Sigmoid colon (tissue), 7 donors: Measurements from ENCODE around the gene TBX1. TPM values are rescaled to one million over a fixed set of nuclear protein-coding genes. Genes with fewer than 3 reads are reported as not detected.

Experiments used
- DNase-seq: peaks from one replicate; pipeline ENCODE4 v3.0.0-alpha.2; 2019
- H3K27ac ChIP-seq, 4 donors: fragments of 200-600 bp; sonication (generic); one replicate each; pipeline ENCODE4 v1.5.1; 2016 to 2019; ENCODE audit warnings: mild to moderate bottlenecking in 1 of 4
- H3K27me3 ChIP-seq, 3 donors: fragments of 200-600 bp; sonication (generic); one replicate each; pipeline ENCODE4 v1.5.1; 2019; ENCODE audit warnings: mild to moderate bottlenecking in 1 of 3
- H3K36me3 ChIP-seq, 4 donors: fragments of 200-600 bp; sonication (generic); one replicate each; pipeline ENCODE4 v1.5.1; 2016 to 2019
- H3K4me1 ChIP-seq, 4 donors: fragments of 200-600 bp; sonication (generic); one replicate each; pipeline ENCODE4 v1.5.1; 2017 to 2019
- H3K4me3 ChIP-seq, 4 donors: fragments of 200-600 bp; sonication (generic); one replicate each; pipeline ENCODE4 v1.5.1; 2017 to 2019; ENCODE audit warnings: mild to moderate bottlenecking in 2 of 4, moderate library complexity in 1 of 4
- H3K9me3 ChIP-seq, 4 donors: fragments of 200-600 bp in 3 of 4; sonication (generic) in 3 of 4; one replicate each; pipeline versions ENCODE4 v1.5.1 to v1.6.1; 2013 to 2019
- EP300 ChIP-seq, 4 donors: sonication (generic); formaldehyde crosslinking; IDR thresholded peaks; one replicate each; pipeline ENCODE4 v1.6.1; 2017; ENCODE audit warnings: antibody characterized with exemption in 4 of 4
- POLR2A ChIP-seq, 2 donors: fragments of 450-650 bp; IDR thresholded peaks; one replicate each; pipeline ENCODE4 v1.6.1; 2016; ENCODE audit warnings: antibody characterized with exemption in 2 of 2, mild to moderate bottlenecking in 2 of 2, moderate library complexity in 2 of 2
- POLR2AphosphoS5 ChIP-seq, 4 donors: sonication (generic); formaldehyde crosslinking; IDR thresholded peaks; one replicate each; pipeline ENCODE4 v1.6.1; 2017; ENCODE audit warnings: antibody characterized with exemption in 4 of 4
- WGBS, 2 donors: extraction: QIAGEN DNeasy Blood & Tissue Kit; methylation state at CpG; one replicate each; pipeline ENCODE4 v1.1.7; 2013; 5-methylcytosine and 5-hydroxymethylcytosine counted together
- intact Hi-C: fragments of 100-400 bp; cut with DNase I; formaldehyde crosslinking; loops from one replicate; pipeline ENCODE4 v1.15.1; 2023
- polyA plus RNA-seq, 3 donors: library from polyadenylated mRNA; stranded (reverse); fragments of 200-250 nt; gene quantifications; one replicate each; pipeline ENCODE4 v1.2.3, GENCODE V29; 2013
- total RNA-seq, 4 donors: library from RNA; depleted of rRNA; stranded (reverse); fragments of >200 nt; gene quantifications; one replicate each; pipeline ENCODE4 v1.1.0, GENCODE V29; 2016
- TF ChIP-seq, protein P1 (sequence below), 4 experiments: fragments of 450-650 bp in 3 of 4; fragments of 200-600 bp in 1 of 4; IDR thresholded peaks; one replicate each; pipeline ENCODE4 v1.5.1; 2016 to 2019; ENCODE audit warnings: antibody characterized with exemption in 4 of 4, mild to moderate bottlenecking in 3 of 4, moderate library complexity in 2 of 4
- donor health status: healthy with polysubstance abuse.
- donor health status: Bipolar disorder and iron deficiency.
- donor health status: healthy.

Gene TBX1
- total and polyA plus RNA-seq, 7 donors, result 1.7 to 4.3 (median 2.8) TPM; not detected in 1

DNA sequence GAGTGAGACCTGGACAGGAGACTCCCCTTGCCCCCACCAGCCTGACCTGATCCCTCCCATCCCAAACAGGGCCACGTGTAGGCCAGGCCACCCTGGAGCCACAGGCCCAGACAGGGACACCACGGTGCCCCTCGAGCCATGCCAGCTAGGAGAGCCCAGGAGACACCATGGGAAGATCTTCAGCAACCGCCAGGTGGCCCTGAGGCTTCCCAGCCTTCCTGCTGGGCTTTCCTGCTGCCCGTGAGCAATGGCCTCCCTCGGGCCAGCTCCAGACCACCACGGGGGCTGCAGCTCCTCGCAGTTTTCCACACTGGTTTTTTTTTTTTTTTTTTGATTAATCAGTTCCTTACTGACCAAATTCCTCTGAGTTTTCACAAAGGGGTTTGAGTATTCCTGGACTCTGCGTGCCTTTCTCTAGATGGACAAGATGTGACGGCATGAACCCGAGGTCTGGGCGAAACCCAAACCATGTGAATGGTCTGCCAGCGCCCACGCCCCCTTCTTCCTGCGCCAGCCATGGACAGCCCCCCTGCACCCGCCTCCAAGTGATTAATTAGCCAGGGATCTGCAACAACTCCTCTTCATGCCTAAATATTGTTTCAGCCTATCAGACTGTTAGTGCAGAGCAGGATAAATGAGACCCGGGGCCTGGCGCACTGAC lies 40.9 kb downstream of the TBX1 start:
- WGBS, 2 donors, result 91% methylated on average over 18 of the region's 18 CpGs
- Histone ChIP-seq H3K4me1 (no peaks in the 10 kb centered on the region), H3K27me3 (no peaks in the 10 kb centered on the region), H3K27ac (no peak overlapping the region), H3K9me3 (no peaks in the 10 kb centered on the region), H3K4me3 (no peak overlapping the region), H3K36me3 (peaks cover 0 to 21% (median 0%) of the 10 kb centered on the region in 4 donors)
- intact Hi-C loops, result no loop called here
- TF ChIP-seq POLR2A (IDR thresholded peaks at IDR 0.05), result no peak
- no peak for TF ChIP-seq EP300 (IDR thresholded peaks at IDR 0.05)
- TF ChIP-seq, protein P1, sequence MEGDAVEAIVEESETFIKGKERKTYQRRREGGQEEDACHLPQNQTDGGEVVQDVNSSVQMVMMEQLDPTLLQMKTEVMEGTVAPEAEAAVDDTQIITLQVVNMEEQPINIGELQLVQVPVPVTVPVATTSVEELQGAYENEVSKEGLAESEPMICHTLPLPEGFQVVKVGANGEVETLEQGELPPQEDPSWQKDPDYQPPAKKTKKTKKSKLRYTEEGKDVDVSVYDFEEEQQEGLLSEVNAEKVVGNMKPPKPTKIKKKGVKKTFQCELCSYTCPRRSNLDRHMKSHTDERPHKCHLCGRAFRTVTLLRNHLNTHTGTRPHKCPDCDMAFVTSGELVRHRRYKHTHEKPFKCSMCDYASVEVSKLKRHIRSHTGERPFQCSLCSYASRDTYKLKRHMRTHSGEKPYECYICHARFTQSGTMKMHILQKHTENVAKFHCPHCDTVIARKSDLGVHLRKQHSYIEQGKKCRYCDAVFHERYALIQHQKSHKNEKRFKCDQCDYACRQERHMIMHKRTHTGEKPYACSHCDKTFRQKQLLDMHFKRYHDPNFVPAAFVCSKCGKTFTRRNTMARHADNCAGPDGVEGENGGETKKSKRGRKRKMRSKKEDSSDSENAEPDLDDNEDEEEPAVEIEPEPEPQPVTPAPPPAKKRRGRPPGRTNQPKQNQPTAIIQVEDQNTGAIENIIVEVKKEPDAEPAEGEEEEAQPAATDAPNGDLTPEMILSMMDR (IDR thresholded peaks at IDR 0.05), result no peak
- no peak for DNase-seq

DNA sequence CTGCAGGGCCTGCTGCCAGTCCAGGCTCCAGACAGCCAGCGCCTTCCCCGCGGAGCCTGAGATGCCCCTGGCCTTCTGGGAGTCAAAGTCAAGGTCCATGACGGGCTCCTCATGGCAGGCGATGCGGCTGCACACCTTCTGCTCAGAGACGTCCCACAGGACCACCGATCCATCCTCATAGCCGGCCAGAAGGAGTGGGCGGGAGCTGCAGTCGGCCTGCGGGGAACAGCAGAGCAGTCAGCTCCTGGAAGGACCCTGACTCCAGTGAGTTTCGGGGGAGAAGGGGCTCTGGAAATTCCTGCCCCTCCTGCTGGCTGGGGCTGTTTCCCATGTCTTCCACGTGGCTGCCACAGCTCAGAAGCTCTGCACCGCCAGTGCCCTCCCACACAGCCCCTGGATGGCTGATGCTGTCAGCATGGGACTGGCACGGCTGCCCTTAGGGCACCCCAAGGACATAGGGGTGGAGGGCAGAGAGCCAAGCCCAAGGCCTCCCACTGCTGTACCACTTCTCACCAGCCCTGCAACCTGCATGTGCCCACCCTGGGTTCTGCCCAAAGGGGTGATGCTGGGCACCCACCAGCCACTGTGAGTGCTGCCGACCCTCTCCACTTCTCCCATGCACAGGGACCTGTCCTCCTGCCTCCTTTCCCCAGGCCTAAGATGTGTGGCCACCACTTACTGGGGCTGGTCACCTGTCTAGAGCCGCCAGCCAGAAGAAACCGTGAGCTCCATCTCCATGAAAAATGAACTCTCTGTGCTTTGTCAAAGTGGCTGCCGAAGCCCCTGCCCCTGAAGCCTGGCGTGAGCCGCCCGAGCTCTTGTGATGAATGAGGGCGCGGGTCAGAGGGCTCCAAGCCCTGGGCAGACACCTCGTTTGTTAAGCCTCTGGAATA lies 41.7 kb downstream of the TBX1 start:
- H3K9me3 ChIP-seq, result no peaks in the 10 kb centered on the region
- no peak for DNase-seq
- 93 to 95% methylated on average over 26 of the region's 26 CpGs for WGBS, 2 donors

DNA sequence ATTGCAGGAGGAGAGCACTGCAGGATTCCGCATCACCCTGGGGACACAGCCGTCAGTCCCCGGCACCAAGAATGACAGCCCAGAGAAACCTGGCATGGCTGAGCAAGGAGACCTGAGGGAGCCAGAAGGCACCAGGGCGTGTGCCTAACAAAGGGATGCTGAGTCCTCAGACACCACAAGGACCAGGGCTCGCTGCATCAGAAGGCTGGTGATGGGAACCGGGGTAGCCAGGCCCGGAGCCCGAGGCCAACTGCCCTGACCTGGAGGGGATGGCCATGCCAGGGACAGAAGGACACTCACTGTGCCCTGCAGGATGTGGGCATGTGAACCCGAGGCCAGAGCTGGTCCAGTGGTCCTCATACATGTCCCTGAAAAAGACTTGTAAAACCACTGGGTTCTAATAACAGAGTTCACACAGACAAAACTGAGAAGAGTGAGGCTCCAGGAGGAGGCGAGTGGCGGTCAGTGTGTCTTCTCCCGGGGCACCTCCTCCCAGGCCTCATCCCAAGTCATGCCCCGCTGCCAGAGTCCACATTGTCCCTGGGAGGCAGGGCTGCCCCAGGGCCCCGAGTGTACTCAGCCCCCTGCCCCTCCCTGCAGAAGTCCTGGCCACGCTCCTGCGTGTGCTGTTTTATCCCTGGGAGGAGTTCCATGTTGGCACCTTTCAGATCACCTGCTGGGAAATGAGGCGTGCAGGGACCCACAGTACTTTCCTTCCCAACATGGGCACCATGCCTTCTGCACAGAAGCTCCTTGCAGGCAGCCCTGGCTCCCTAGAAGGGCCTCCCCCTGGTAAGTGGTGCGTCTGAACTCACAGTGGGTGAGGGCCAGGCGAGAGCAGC lies 42.5 kb downstream of the TBX1 start:
- H3K27me3 ChIP-seq, result no peaks in the 10 kb centered on the region
- peaks cover 0 to 21% (median 0%) of the 10 kb centered on the region in 4 donors for H3K36me3 ChIP-seq
- WGBS, 2 donors, result 94 to 95% methylated on average over 19 of the region's 19 CpGs
- intact Hi-C loops, result no loop called here
- H3K4me1 ChIP-seq, result no peaks in the 10 kb centered on the region
- H3K9me3 ChIP-seq, result no peaks in the 10 kb centered on the region
- TF ChIP-seq POLR2A (IDR thresholded peaks at IDR 0.05), result no peak
- no peak for TF ChIP-seq POLR2AphosphoS5 (IDR thresholded peaks at IDR 0.05)
- no peak for TF ChIP-seq EP300 (IDR thresholded peaks at IDR 0.05)
- TF ChIP-seq, protein P1 (IDR thresholded peaks at IDR 0.05), result no peak
- no peak overlapping the region for H3K27ac ChIP-seq
- H3K4me3 ChIP-seq, result no peak overlapping the region
- no peak for DNase-seq

More for the DNA sequence above, 41.7 kb downstream of the TBX1 start:
- intact Hi-C loops, result no loop called here
- TF ChIP-seq POLR2AphosphoS5 (IDR thresholded peaks at IDR 0.05), result no peak
- TF ChIP-seq, protein P1 (IDR thresholded peaks at IDR 0.05), result no peak
- no peak for TF ChIP-seq EP300 (IDR thresholded peaks at IDR 0.05)
- no peak for TF ChIP-seq POLR2A (IDR thresholded peaks at IDR 0.05)
- no peaks in the 10 kb centered on the region for H3K27me3 ChIP-seq
- no peaks in the 10 kb centered on the region for H3K4me1 ChIP-seq
- no peak overlapping the region for H3K27ac ChIP-seq
- no peak overlapping the region for H3K4me3 ChIP-seq
- peaks cover 0 to 21% (median 0%) of the 10 kb centered on the region in 4 donors for H3K36me3 ChIP-seq

DNA sequence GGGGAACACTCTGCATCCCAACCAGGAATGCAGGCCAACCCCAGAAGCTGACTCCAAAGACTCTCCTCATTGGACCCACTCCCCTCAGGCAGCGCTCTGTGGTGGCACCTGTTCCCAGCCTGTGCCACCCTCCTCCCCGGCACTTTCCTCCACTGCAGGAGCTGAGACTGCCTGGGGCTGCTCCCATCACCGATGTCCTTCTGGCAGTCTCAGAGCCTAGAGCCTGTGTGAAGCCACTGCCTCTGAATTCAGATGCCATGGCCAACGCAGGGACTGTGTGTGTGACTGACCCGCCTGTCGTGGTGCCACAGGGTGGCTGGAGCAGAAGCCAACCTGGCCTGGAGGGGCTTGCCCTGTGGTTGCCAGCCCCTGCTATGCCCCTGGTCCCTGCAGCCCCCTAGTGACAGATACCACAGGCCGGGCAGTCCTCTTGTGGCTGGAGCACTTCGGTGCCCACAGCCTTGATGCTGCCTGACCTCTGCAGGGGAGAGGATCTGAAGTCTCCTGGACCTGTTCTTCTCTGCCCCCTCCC lies 43.2 kb downstream of the TBX1 start:
- Histone ChIP-seq H3K9me3 (no peaks in the 10 kb centered on the region), H3K4me3 (no peak overlapping the region), H3K36me3 (peaks cover 0 to 21% (median 0%) of the 10 kb centered on the region in 4 donors), H3K27ac (no peak overlapping the region), H3K4me1 (no peaks in the 10 kb centered on the region), H3K27me3 (no peaks in the 10 kb centered on the region)
- intact Hi-C loops, result no loop called here
- DNase-seq, result no peak
- WGBS, 2 donors, result 96 to 97% methylated on average over 8 of the region's 8 CpGs
- TF ChIP-seq EP300 (IDR thresholded peaks at IDR 0.05), result no peak
- no peak for TF ChIP-seq POLR2AphosphoS5 (IDR thresholded peaks at IDR 0.05)
- TF ChIP-seq POLR2A (IDR thresholded peaks at IDR 0.05), result no peak
- TF ChIP-seq, protein P1 (IDR thresholded peaks at IDR 0.05), result no peak
